HG03280 (cell line): Measurements from ENCODE around the gene PLBD1.
A peak's percentile ranks its signal among the peaks of the same experiment; 100 is the strongest.

Source experiments
- ATAC-seq: cut with Tn5 transposase; IDR thresholded peaks from one replicate; pipeline ENCODE4 v1.9.1; 2021; ENCODE audit warnings: mild to moderate bottlenecking, moderate library complexity; ENCODE audit not compliant: unreplicated experiment

PLBD1 gene, protein sequence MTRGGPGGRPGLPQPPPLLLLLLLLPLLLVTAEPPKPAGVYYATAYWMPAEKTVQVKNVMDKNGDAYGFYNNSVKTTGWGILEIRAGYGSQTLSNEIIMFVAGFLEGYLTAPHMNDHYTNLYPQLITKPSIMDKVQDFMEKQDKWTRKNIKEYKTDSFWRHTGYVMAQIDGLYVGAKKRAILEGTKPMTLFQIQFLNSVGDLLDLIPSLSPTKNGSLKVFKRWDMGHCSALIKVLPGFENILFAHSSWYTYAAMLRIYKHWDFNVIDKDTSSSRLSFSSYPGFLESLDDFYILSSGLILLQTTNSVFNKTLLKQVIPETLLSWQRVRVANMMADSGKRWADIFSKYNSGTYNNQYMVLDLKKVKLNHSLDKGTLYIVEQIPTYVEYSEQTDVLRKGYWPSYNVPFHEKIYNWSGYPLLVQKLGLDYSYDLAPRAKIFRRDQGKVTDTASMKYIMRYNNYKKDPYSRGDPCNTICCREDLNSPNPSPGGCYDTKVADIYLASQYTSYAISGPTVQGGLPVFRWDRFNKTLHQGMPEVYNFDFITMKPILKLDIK

DNA sequence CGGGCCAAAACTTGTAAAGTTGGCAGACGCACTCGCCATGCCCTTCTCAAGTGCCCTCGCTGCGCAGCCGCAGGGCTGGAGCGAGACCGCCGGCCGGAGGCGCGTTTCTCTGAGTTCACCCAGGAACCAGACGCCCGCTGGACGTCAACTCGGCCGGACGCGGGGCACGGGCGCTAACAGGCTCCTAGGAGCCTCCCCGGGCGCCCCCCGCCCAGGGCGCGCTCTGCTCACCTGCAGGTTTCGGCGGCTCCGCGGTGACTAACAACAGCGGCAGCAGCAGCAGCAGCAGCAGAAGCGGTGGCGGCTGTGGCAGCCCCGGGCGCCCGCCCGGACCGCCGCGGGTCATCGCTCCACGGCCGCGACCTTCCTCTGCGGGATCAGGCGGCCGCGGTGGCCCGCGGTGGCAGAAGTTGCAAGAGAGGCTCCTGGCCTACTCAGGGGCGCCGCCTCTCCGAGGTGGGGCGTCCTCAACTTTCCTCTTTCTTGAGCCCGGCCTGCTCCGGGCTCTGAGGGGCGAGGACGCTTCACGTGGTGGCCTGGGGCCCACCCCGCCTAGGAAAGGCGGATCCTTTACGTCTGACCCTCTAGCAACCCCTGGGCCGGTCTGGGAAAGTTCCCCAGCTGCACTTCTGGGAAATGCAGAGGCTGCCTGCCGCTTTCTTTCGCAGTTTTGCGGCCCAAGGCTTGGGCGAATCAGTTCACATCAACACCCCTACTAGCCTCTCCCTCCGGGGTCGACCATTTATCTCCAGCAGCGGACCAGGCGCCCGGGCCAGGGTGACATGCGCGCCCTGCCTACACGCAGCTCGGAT lies at the start of gene PLBD1:
Gene PLBD1, minus strand, starts transcription at position 533 of the 812 bp plus-strand sequence. Its CDS starts 187 bp downstream, at position 346.
- peak; percentile 47 for ATAC-seq

DNA sequence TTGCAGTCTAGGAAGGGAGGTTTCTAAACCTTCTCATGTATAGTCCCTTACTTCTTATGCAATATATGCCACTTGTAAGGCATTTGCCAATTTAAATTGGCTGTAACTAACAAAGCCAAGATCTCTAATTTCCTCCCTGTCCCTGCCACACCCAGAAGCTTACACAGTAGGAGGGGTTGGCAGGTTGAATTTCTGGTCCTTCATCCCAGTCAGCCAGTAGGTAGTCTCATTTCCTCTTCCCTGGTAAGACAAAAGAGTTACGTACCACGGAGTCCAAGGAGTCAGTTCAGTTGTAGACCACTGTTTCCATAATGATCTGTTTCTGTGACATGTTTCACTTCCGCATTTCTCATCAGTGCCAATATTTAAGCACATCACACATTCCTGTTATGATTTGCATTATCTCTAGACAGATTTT lies 47.0 kb upstream of the PLBD1 start:
- ATAC-seq = peak; percentile 41

DNA sequence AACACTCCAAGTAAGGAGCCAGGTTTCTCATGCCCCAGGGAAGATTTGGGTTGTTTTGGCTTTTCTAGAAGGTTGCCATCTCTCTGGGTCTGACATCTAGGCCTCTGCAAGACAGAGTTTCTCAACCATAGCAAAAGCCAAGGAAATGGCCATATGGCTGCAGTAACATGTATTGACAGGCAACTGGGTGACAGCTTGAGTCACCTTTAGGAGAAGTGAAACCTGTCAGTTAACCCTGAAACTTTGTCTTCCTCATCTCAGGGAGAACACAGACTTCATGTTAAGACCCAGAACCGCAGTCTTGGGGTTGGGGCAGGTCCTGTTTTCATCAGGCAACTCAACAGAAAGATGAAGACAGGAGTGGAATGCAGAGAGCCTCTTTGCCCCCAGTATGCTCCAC lies 46.0 kb upstream of the PLBD1 start:
- ATAC-seq = peak; percentile 95

GRCh38 chr12:14612898-14613445 lies 45.3 kb upstream of the PLBD1 start:
- ATAC-seq = no peak

GRCh38 chr12:14612250-14612649 lies 44.6 kb upstream of the PLBD1 start:
- no peak for ATAC-seq

DNA sequence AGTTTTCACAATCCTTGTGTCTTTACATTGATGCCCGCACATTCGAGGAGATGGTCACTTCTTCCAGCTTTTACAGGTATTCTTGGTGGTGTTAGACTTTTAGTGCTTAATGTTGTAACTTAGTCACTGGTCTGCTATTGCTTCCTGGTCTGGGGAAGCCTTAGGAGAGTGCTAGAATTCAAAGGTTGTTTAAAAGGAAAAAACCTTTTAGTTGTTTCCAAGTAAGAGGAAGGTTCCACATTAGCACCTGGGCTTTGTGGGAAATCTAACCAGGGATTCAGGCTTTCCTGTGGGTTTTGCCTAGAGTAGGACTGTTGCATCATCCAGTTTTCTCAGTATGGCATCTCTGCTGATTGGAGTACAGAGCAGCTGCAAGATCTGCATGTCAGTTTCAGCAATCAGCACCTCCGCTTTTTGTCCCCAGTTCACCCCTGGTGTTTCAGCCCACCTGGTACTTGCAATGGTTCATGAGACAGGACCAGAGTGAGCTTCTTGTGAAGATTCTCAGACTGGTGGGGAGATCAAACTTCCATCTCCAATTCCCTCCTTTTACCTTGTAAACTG lies 44.0 kb upstream of the PLBD1 start:
- no peak for ATAC-seq

DNA sequence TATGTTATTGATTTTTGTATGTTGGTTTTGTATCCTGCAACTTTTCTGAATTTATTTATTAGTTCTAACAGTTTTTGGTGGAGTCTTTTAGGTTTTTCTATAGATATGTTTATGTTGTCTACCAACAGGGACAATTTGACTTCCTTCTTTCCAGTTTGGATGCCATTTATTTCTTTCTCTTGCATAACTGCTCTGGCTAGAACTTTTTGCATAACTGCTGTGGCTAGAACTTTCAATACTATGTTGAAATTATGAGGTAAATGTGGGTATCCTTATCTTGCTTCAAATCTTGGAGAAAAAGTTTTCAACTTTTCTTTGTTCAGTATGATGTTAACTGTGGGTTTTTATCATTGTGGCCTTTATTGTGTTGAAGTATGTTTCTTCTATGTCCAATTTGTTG lies 39.9 kb upstream of the PLBD1 start:
- no peak for ATAC-seq

GRCh38 chr12:14605401-14605989 lies 37.8 kb upstream of the PLBD1 start:
- no peak for ATAC-seq

GRCh38 chr12:14601692-14602478 lies 34.2 kb upstream of the PLBD1 start:
- ATAC-seq = no peak

GRCh38 chr12:14597480-14597879 lies 29.8 kb upstream of the PLBD1 start:
- ATAC-seq = no peak

GRCh38 chr12:14591719-14592118 lies 24.0 kb upstream of the PLBD1 start:
- no peak for ATAC-seq

- ATAC-seq = no peak
These were observed 21.7 kb upstream of the PLBD1 start for GRCh38 chr12:14589169-14590004.

DNA sequence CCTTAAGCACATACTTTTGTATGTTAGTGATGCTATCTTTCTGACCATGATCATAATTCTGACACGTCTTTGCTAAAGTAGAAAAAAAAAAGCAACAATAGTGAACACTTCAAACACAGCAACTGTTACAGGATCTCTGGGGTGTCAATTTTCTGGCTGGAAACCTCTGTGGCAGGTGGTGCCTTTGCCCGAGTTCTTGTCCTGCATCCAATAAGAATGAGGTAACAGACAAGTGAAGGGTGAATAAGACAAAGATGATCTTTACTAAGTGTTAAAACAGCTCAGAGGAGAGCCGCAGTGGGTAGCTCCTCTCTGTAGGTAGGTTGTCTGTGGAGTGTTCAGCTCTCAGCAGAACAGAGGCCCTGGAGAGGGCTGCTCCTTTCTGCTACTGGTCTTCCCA lies 20.9 kb upstream of the PLBD1 start:
- no peak for ATAC-seq

DNA sequence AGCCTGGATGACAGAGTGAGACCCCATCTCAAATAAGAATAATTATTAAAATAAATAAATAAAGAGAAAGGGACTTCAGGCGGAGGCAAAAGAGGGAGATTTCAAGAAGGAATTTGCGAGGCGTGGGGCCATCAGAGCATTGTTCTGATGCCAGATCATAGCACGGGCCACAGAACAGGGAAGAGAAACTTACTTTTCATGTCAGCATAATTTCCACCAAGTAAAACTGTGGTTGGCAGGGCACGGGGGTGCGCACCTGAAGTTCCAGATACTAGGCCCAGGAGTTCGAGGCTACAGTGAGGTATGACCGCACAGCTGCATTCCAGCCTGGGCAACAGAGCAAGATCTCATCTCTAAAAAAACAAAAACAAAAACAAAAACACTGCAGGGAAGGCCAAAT lies 11.0 kb upstream of the PLBD1 start:
- ATAC-seq = no peak

- no peak for ATAC-seq
These were observed 9.7 kb upstream of the PLBD1 start for GRCh38 chr12:14577344-14577743.

DNA sequence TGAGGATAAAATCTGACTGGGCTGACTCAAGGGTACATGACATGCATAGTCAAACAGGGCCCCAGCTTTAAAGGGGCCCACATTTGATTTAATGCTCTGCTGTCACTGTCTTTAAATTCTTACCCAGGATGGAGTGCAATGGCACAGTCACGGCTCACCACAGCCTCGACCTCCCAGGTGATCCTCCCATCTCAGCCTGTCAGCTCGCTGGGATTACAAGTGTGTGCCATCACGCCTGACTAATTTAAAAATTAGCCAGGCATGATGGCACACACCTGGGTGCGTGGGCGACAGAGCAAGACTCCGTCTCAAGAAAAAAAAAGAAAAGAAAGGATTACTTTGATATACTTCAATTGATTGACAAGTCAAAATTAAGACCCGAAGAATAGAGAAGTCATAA lies 9.2 kb upstream of the PLBD1 start:
- ATAC-seq = no peak

DNA sequence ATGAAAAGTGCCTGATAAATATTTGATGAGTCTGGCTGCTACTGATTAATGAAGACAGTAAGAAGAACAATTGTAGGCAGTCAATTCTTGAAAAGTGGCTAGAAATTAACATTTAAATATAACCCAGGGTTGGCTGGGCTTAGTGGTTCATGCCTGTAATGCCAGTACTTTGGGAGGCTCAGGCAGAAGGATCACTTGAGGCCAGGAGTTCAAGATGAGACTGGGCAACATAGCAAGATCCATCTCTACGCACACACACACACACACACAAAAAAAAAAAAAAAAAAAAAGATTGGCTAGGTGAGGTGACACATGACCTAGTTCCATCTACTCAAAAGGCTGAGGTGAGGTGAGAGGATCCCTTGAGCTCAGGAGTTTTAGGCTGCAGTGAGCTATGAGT lies 7.9 kb upstream of the PLBD1 start:
- ATAC-seq = no peak

- no peak for ATAC-seq
These were observed 5.4 kb upstream of the PLBD1 start for GRCh38 chr12:14573118-14573517.

- no peak for ATAC-seq
These were observed 4.7 kb upstream of the PLBD1 start for GRCh38 chr12:14572401-14572800.
